Central memory CD8-positive, alpha-beta T cell (primary cell): ENCODE measurements around the gene AK5.

ENCODE experiments used
- ATAC-seq: fragments of 150-1000 bp; cut with Tn5 transposase; replicated peaks from 2 replicates; pipeline ENCODE4 v1.10.0; 2022; ENCODE audit warnings: mild to moderate bottlenecking, moderate FRiP score, moderate number of reproducible peaks; ENCODE audit not compliant: poor library complexity, severe bottlenecking; ENCODE audit errors: extremely low read depth
- DNase-seq, 2 donors: peaks; one replicate each; pipeline ENCODE4 v3.0.0; 2021; ENCODE audit warnings: low spot score in 2 of 2
- H3K27ac Mint-ChIP-seq: one replicate; pipeline ENCODE4 v1.8.0; 2022; ENCODE audit warnings: low read depth, mild to moderate bottlenecking, moderate library complexity, mixed read lengths
- H3K27me3 Mint-ChIP-seq: one replicate; pipeline ENCODE4 v1.8.0; 2022; ENCODE audit warnings: mixed read lengths
- H3K36me3 Mint-ChIP-seq: one replicate; pipeline ENCODE4 v1.8.0; 2022; ENCODE audit warnings: mild to moderate bottlenecking, moderate library complexity, mixed read lengths; ENCODE audit not compliant: insufficient read depth
- H3K4me1 Mint-ChIP-seq: one replicate; pipeline ENCODE4 v1.8.0; 2022; ENCODE audit warnings: mixed read lengths
- H3K4me3 Mint-ChIP-seq: one replicate; pipeline ENCODE4 v1.8.0; 2022; ENCODE audit warnings: mild to moderate bottlenecking, moderate library complexity, mixed read lengths
- H3K9me3 Mint-ChIP-seq: one replicate; pipeline ENCODE4 v1.8.0; 2022; ENCODE audit warnings: mixed read lengths

AK5 gene

DNA sequence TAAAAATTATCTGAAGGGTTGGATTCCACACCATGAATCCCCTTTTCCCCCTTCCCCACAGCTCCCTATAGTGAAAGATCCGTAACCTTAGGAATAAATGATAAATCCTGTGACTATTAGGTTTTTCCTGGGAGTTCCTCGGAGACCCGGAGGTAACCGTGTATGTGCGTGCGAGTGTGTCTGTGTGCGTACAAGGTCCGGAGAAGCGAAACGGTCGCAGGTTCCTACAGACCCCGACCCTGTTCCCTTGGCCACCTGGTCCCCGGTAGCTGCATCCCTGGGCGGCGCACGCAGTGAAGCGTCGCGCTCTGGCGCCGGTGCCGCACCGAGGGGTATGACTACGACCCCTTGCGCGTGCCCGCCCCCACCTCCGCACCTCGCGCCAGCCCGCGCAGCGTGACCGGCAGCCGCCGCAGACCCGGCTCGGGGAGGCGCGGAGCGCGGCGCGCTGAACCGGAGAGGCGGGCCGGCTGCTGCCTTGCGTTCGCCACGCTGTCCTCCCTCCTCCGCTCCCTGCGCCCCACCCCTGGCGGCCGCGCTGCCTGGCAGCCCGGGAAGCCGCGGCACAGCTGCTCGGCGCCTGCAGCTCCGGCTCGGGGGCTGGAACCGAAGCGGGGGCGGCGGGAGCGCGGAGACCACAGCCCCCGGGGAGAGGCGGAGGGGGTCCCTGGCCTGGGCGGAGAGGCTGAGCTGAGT lies at the start of gene AK5:
AK5 (plus strand) TSS at position 529 of the 696 bp plus-strand sequence. CDS start 295 bp downstream, outside the sequence.
- ATAC-seq (peak; percentile 51), DNase-seq (no peak)
- Mint-ChIP-seq H3K4me1 (peaks cover 19% of the 10 kb centered on the region), H3K4me3 (peak within 1 kb of the TSS; percentile 64), H3K36me3 (no peaks in the 10 kb centered on the region), H3K27ac (no peak within 1 kb of the TSS), H3K9me3 (no peaks in the 10 kb centered on the region), H3K27me3 (peaks cover 65% of the 10 kb centered on the region)

- Mint-ChIP-seq H3K4me3 (no peak overlapping the region), H3K36me3 (no peaks in the 10 kb centered on the region), H3K27ac (no peak overlapping the region), H3K9me3 (no peaks in the 10 kb centered on the region), H3K27me3 (peaks cover 16% of the 10 kb centered on the region), H3K4me1 (no peaks in the 10 kb centered on the region)
- ATAC-seq (no peak), DNase-seq (no peak)
Measured at GRCh38 chr1:77232829-77233228, 49.0 kb upstream of the AK5 start.

DNA sequence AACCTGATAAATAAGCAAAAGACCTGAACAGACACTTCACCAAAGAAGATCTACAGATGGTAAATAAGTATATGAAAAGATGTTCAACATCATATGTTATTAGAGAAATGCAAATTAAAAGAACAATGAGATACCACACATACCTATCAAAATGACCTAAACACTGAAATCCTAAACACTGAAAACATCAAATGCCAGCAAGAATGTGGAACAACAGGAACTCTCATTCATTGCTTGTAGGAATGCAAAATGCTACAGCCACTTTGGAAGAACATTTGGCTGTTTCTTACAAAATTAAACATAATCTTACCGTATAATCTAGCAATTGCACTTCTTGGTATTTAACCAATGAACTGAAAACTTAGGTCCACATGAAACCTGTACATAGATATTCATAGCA lies 47.7 kb upstream of the AK5 start:
- peaks cover 28% of the 10 kb centered on the region for H3K27me3 Mint-ChIP-seq
- no peaks in the 10 kb centered on the region for H3K4me1 Mint-ChIP-seq
- H3K9me3 Mint-ChIP-seq = no peaks in the 10 kb centered on the region
- no peak overlapping the region for H3K27ac Mint-ChIP-seq
- H3K36me3 Mint-ChIP-seq = no peaks in the 10 kb centered on the region
- DNase-seq (no peak), ATAC-seq (no peak)
- H3K4me3 Mint-ChIP-seq = no peak overlapping the region

- H3K36me3 Mint-ChIP-seq = no peaks in the 10 kb centered on the region
- H3K4me1 Mint-ChIP-seq = no peaks in the 10 kb centered on the region
- no peak overlapping the region for H3K4me3 Mint-ChIP-seq
- DNase-seq = no peak
- no peak overlapping the region for H3K27ac Mint-ChIP-seq
- no peak for ATAC-seq
- H3K9me3 Mint-ChIP-seq = no peaks in the 10 kb centered on the region
- H3K27me3 Mint-ChIP-seq = peaks cover 33% of the 10 kb centered on the region
Measured at GRCh38 chr1:77234943-77235342, 46.9 kb upstream of the AK5 start.

- no peak for DNase-seq
- Mint-ChIP-seq H3K27me3 (peaks cover 33% of the 10 kb centered on the region), H3K4me1 (no peaks in the 10 kb centered on the region), H3K4me3 (no peak overlapping the region), H3K36me3 (no peaks in the 10 kb centered on the region), H3K9me3 (peaks cover 8% of the 10 kb centered on the region), H3K27ac (no peak overlapping the region)
- ATAC-seq = no peak
Measured at GRCh38 chr1:77238462-77238861, 43.4 kb upstream of the AK5 start.

DNA sequence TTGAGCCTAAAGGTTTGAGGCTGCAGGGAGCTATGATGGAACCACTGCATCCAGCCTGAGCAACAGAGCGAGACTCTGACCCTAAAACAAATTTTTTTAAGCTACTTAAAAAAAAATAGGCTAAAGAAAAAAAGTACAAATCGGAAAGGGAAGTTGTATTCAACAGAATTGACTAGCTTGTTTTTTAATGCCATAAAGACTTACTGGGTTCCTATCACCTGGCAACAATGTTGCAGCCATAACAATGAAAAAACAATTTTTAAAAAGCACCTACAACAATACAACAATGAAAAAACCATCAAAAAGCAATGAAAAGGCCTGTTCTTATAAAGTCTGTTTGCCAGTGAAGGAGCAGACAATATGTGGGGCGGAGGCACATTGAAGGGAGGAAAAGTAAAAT lies 42.5 kb upstream of the AK5 start:
- ATAC-seq (no peak), DNase-seq (no peak)
- Mint-ChIP-seq H3K9me3 (peaks cover 8% of the 10 kb centered on the region), H3K36me3 (no peaks in the 10 kb centered on the region), H3K4me1 (no peaks in the 10 kb centered on the region), H3K27me3 (peaks cover 33% of the 10 kb centered on the region), H3K4me3 (no peak overlapping the region), H3K27ac (no peak overlapping the region)

GRCh38 chr1:77245830-77246229 lies 36.0 kb upstream of the AK5 start:
- Mint-ChIP-seq H3K4me1 (no peaks in the 10 kb centered on the region), H3K9me3 (peaks cover 27% of the 10 kb centered on the region), H3K27ac (no peak overlapping the region), H3K36me3 (peaks cover 2% of the 10 kb centered on the region), H3K27me3 (peaks cover 15% of the 10 kb centered on the region), H3K4me3 (no peak overlapping the region)
- DNase-seq (no peak), ATAC-seq (no peak)

DNA sequence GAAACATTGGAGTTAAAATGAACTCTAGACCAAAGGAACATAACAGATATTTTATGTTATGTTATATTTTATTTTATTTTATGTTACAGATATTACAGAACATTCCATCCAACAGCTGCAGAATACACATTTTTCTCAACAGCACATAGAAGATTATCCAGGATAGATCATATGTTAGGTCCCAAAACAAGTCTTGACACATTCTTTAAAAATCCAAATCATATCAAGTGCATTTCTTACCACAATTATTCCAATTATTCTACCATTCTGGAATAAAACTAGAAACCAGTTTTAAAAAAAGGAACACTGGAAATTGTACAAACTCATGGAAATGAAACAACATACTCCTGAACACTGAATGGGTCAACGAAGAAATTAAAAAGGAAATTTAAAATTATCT lies 31.7 kb upstream of the AK5 start:
- no peak overlapping the region for H3K4me3 Mint-ChIP-seq

GRCh38 chr1:77253211-77253610 lies 28.6 kb upstream of the AK5 start:
- Mint-ChIP-seq H3K36me3 (peaks cover 2% of the 10 kb centered on the region), H3K9me3 (peaks cover 32% of the 10 kb centered on the region), H3K27me3 (peaks cover 54% of the 10 kb centered on the region), H3K4me3 (no peak overlapping the region), H3K27ac (no peak overlapping the region), H3K4me1 (no peaks in the 10 kb centered on the region)
- ATAC-seq (no peak), DNase-seq (no peak)

More for the DNA sequence above, 31.7 kb upstream of the AK5 start:
- Mint-ChIP-seq H3K27ac (no peak overlapping the region), H3K9me3 (peaks cover 26% of the 10 kb centered on the region), H3K36me3 (peaks cover 2% of the 10 kb centered on the region), H3K4me1 (no peaks in the 10 kb centered on the region), H3K27me3 (peaks cover 37% of the 10 kb centered on the region)
- DNase-seq (no peak), ATAC-seq (no peak)

DNA sequence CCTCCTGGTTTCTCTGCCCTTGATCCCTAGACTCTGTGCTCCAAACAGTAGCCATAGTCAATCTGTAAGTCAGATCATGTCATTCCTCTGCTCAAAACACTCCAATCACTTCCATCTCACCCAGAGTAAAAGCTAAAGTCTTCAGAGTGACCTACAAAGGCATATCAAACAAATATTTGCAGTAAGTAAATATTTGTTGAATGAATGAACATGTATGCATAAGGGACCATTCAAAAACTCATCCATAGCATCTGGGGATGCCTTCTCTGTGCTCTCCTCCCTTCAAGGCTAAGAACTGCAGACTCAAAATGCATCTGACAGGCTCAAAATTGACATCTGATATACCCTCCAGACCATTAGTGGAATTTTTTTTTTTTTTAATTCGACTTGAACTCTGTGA lies 18.1 kb upstream of the AK5 start:
- Mint-ChIP-seq H3K4me3 (no peak overlapping the region), H3K36me3 (no peaks in the 10 kb centered on the region), H3K27ac (no peak overlapping the region), H3K4me1 (no peaks in the 10 kb centered on the region), H3K27me3 (peaks cover 11% of the 10 kb centered on the region), H3K9me3 (peaks cover 7% of the 10 kb centered on the region)
- no peak for ATAC-seq
- no peak for DNase-seq

DNA sequence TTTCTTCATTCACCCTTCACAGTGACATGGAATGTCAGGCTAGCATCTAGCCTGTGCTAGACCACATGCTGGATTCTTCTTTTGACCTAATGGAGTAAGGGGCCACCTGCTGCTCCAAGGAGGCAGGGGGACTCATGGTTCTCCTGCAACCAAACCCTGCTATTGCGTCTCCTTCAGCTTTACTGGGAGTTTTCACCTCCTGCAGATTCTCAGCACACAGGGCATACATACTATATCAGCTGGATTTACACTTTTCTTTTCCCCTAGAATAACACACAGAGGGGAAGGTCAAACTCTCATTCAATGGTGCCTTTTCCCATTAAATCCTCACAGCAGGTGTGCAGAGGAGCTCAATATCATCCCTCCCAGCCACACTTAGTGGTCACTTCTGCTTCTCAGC lies 16.6 kb upstream of the AK5 start:
- peaks cover 11% of the 10 kb centered on the region for H3K27me3 Mint-ChIP-seq
- no peak overlapping the region for H3K4me3 Mint-ChIP-seq
- no peak for ATAC-seq
- no peak for DNase-seq
- no peaks in the 10 kb centered on the region for H3K36me3 Mint-ChIP-seq
- no peaks in the 10 kb centered on the region for H3K4me1 Mint-ChIP-seq
- no peak overlapping the region for H3K27ac Mint-ChIP-seq
- peaks cover 7% of the 10 kb centered on the region for H3K9me3 Mint-ChIP-seq

DNA sequence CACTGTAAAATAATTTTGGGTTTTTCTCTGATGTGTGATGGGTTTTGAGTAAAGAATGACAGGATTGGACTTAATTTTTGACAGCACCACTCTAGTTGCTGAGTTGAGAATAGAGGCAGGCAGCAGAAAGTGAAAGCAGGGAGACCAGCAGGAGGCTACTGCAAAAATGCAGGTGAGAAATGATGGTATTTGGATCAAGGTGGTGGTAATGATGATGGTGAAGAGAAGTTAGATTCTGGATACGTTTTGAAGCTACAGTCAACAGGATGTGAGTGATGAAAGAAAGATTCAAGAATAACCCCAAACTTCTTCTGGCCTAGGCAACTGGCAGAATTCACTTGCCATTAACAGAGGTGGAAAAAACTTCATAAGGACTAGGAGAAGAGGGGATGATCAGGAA lies 14.8 kb upstream of the AK5 start:
- Mint-ChIP-seq H3K9me3 (peaks cover 7% of the 10 kb centered on the region), H3K27ac (no peak overlapping the region), H3K27me3 (peaks cover 23% of the 10 kb centered on the region), H3K36me3 (no peaks in the 10 kb centered on the region), H3K4me1 (no peaks in the 10 kb centered on the region), H3K4me3 (no peak overlapping the region)
- DNase-seq = no peak
- no peak for ATAC-seq

DNA sequence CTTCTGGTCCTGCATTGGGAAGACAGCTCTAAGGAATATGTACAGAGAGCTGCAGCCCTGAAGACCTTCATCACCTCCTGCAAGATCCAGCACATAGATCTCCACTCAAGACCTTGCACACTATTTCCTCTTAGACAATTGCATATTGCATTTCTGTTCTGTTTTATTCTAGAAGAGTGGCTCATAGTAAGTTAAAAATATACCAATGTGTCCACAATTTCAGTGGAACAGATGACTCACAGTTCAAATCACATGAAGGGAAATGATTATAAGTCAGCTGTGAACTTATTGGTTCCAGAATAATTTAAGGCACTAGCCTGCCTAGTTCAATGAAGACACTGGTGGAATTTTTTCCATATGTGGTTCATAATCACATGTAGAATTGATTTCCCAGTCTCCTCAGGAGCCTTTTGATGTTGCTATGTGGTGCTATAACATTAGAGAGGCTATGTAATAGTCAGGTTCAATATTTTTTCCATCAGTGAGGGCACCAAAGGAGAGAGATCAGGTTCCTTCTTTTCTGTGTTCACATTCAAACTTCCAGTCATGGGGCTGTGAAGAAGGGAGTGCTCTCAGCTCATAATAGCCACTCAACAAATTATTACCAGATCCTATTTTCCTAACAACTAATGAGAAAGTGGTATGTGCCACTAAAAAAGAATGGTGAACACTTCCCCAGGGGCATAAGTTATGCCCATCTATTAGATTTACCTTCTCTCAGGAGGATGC lies 9.8 kb upstream of the AK5 start:
- Mint-ChIP-seq H3K4me1 (no peaks in the 10 kb centered on the region), H3K36me3 (no peaks in the 10 kb centered on the region), H3K4me3 (no peak overlapping the region), H3K27ac (no peak overlapping the region), H3K9me3 (no peaks in the 10 kb centered on the region), H3K27me3 (peaks cover 34% of the 10 kb centered on the region)
- no peak for ATAC-seq
- no peak for DNase-seq
